K562 (cell line): ENCODE data around the gene SLC25A11. TPM values are rescaled to one million over a fixed set of nuclear protein-coding genes. Genes with fewer than 3 reads are reported as not detected.

Source experiments
- CCNT2 ChIP-seq: IDR thresholded peaks from 2 replicates; pipeline ENCODE4 v1.6.1; 2011; ENCODE audit warnings: borderline replicate concordance, low read depth, mild to moderate bottlenecking, moderate library complexity, mixed read lengths, low read length; ENCODE audit not compliant: insufficient read length; ENCODE audit errors: extremely low read depth
- ESRRB ChIP-seq: fragments of 250-450 bp; sonication (Bioruptor Pico); IDR thresholded peaks from 2 replicates; pipeline ENCODE4 v1.5.0; 2020; ENCODE audit warnings: mild to moderate bottlenecking, moderate library complexity, borderline replicate concordance
- FOXA1 ChIP-seq: fragments of 450-650 bp; IDR thresholded peaks from 2 replicates; pipeline ENCODE4 v1.6.1; 2016; ENCODE audit warnings: mild to moderate bottlenecking, borderline replicate concordance
- FOXJ2 ChIP-seq: fragments of 200-800 bp; sonication (Bioruptor generic); IDR thresholded peaks from 2 replicates; pipeline ENCODE4 v1.6.1; 2016; ENCODE audit warnings: missing genetic modification characterization, missing compliant biosample characterization
- GABPB2 ChIP-seq: fragments of 250-450 bp; sonication (Bioruptor Pico); conservative IDR thresholded peaks from 2 replicates; pipeline ENCODE4 v1.5.1; 2021; ENCODE audit warnings: mild to moderate bottlenecking
- MAZ ChIP-seq, 2 experiments: fragments of 450-650 bp in 1 of 2; sonication (generic) in 1 of 2; formaldehyde crosslinking; IDR thresholded peaks in 1 of 2; conservative IDR thresholded peaks in 1 of 2; 2 replicates each; pipeline versions ENCODE4 v1.4.0 to v1.5.0; 2020; ENCODE audit warnings: mild to moderate bottlenecking in 1 of 2, missing genetic modification reagents in 1 of 2
- MGA ChIP-seq: fragments of 450-650 bp; IDR thresholded peaks from 2 replicates; pipeline ENCODE4 v1.6.1; 2016; ENCODE audit warnings: mild to moderate bottlenecking, moderate library complexity
- MYC ChIP-seq, 2 experiments: fragments of 250-450 bp in 1 of 2; sonication (Bioruptor Pico) in 1 of 2; IDR thresholded peaks; 2 replicates each; pipeline versions ENCODE4 v1.5.1 to v1.6.1; 2012 to 2021; ENCODE audit warnings: low read depth in 2 of 2, borderline replicate concordance in 1 of 2, improper control_type of control experiment in 1 of 2, low read length in 1 of 2, mild to moderate bottlenecking in 1 of 2, moderate library complexity in 1 of 2
- ZNF764 ChIP-seq: fragments of 250-450 bp; sonication (Bioruptor Pico); IDR thresholded peaks from 2 replicates; pipeline ENCODE4 v1.4.0; 2020; ENCODE audit warnings: low read depth, mild to moderate bottlenecking, moderate library complexity
- polyA plus RNA-seq, 8 experiments: library from polyadenylated mRNA; depleted of rRNA in 4 of 8; stranded (reverse) in 5 of 8; unstranded in 3 of 8; fragments of >200 nt; fragmentation: Nextera tagmentation in 2 of 8; fragmentation: Illumina TruSeq in 1 of 8; extraction: Ambion mirVana in 2 of 8; extraction: Trizol in 1 of 8; gene quantifications; 2 replicates each; pipeline versions ENCODE4 v1.2.1 to v1.2.3, GENCODE V29; 2011 to 2014; ENCODE audit warnings: inconsistent platforms in 1 of 8, missing spikeins in 1 of 8
- total RNA-seq, 7 experiments: library from RNA; depleted of rRNA in 6 of 7; stranded (reverse); fragments of >200 nt in 6 of 7; fragmentation: Illumina TruSeq in 2 of 7; extraction: Trizol in 2 of 7; gene quantifications; 2 replicates each; pipeline versions ENCODE4 v1.2.1 to v1.2.3, GENCODE V29; 2011 to 2021; ENCODE audit warnings: low replicate concordance in 1 of 7
- TF ChIP-seq, protein P1 (sequence below): sonication (generic); formaldehyde crosslinking; IDR thresholded peaks from 2 replicates; pipeline ENCODE4 v1.8.1; 2022; ENCODE audit warnings: missing genetic modification reagents

Gene SLC25A11
- total and polyA plus RNA-seq, 9 of the 15 experiments (the other 6 are each of a cell fraction or from before 2014, with no cell fraction given): 3.1 to 56.7 (median 32.9) TPM

DNA sequence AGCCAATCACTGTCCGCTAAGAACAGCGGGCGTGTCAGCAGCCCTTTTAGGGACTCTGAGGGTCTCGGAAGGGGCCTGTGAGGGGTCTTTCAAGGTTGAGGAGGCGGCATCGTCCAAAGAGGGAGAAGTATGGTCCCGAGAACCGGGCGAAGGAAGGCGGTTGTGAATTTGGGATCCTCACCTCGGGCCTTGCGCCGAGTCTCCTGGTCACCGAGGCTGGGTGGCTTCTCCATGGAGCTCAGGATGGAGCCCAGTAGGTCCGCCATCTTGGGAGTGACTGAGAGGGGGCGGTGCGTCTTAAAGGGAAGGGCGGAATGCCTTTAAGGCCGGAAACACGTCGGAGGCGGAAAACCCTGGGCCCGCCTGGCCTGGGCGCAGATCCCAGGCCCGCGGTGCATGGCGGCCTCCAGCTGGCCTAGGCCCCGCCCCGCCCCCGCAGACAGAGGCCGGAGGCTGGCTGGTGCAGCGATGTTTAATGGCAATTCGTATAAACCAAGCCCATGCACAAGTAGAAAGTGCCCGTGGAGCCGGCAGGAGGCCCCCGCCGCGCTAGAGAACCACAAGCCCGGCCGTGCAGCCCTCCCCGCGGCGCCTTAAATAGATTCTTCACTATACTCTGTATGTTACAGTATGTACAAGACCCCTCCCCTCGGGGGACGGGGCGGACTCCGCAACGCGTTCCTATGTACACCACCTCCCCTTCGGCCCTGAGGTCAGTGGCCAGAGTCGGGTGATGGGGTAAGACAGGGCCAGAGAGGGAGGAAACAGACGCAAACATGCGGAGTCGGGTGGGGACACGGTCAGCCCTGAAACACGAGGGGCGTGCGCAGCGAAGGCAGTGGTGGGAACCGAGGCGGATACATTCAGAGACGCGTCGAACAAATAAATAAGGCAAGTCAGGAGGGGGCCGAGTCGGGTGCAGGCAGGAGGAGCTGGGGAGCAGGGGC, 28.0 kb upstream of the SLC25A11 start, which contains the start of gene SPAG7 (continued):
- TF ChIP-seq MGA (peak; percentile 84), MYC (IDR thresholded peaks at IDR 0.05; ENCODE audit: low read depth, low read length) (peak; percentile 66), MYC (CRISPR knock-in tag; IDR thresholded peaks at IDR 0.05; ENCODE audit: borderline replicate concordance, low read depth) (no peak), ZNF764 (CRISPR knock-in tag) (peak; percentile 14; the same call in 1 of the 2 replicates), FOXA1 (no peak), FOXJ2 (tag) (no peak), CCNT2 (peak; percentile 84), ESRRB (no peak), MAZ (CRISPR knock-in tag; conservative IDR thresholded peaks at IDR 0.05 in 1 of 2, IDR thresholded peaks at IDR 0.05 in 1 of 2) (peak; percentile 26 to 82), GABPB2 (no peak)
- TF ChIP-seq, protein P1, sequence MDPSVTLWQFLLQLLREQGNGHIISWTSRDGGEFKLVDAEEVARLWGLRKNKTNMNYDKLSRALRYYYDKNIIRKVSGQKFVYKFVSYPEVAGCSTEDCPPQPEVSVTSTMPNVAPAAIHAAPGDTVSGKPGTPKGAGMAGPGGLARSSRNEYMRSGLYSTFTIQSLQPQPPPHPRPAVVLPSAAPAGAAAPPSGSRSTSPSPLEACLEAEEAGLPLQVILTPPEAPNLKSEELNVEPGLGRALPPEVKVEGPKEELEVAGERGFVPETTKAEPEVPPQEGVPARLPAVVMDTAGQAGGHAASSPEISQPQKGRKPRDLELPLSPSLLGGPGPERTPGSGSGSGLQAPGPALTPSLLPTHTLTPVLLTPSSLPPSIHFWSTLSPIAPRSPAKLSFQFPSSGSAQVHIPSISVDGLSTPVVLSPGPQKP (CRISPR knock-in tag): no peak
